Stimulated activated CD8-positive, alpha-beta memory T cell treated with anti-CD3 and anti-CD28 coated beads, Interleukin-4, amount 100 ng/mL, for 4 hours (primary cell): ENCODE measurements around the gene TMEM117.
"Not testable (repeated sequence)": the region's sequence is repeated elsewhere in the genome, so short reads cannot be mapped to it uniquely, and the experiment has no call there.

Experiments
- DNase-seq, 2 donors: peaks; one replicate each; pipeline ENCODE4 v3.0.0-alpha.2; 2020; ENCODE audit warnings: low read depth in 2 of 2, low spot score in 1 of 2

TMEM117 gene

GRCh38 chr12:44019118-44019517, 183.2 kb downstream of the TMEM117 start:
- DNase-seq = no peak

- DNase-seq = no peak
Measured at GRCh38 chr12:44020555-44020954, 184.7 kb downstream of the TMEM117 start.

- DNase-seq = no peak
Measured at GRCh38 chr12:44021471-44021971, 185.6 kb downstream of the TMEM117 start.

GRCh38 chr12:44025499-44025898, 189.6 kb downstream of the TMEM117 start:
- DNase-seq = no peak

GRCh38 chr12:44026046-44026445, 190.2 kb downstream of the TMEM117 start:
- DNase-seq = no peak

- DNase-seq = not testable (repeated sequence)
Measured at GRCh38 chr12:44026926-44027325, 191.0 kb downstream of the TMEM117 start.

- DNase-seq = no peak
Measured at GRCh38 chr12:44029194-44029593, 193.3 kb downstream of the TMEM117 start.

- no peak for DNase-seq
Measured at GRCh38 chr12:44031472-44032185, 195.7 kb downstream of the TMEM117 start.

- no peak for DNase-seq
Measured at GRCh38 chr12:44034906-44035305, 199.0 kb downstream of the TMEM117 start.

GRCh38 chr12:44036875-44037443, 201.1 kb downstream of the TMEM117 start:
- DNase-seq = no peak

- no peak for DNase-seq
Measured at GRCh38 chr12:44038411-44038810, 202.5 kb downstream of the TMEM117 start.

- DNase-seq = not testable (repeated sequence)
Measured at GRCh38 chr12:44044491-44044890, 208.6 kb downstream of the TMEM117 start.

GRCh38 chr12:44046732-44047417, 211.0 kb downstream of the TMEM117 start:
- DNase-seq = no peak

GRCh38 chr12:44052554-44052953, 216.7 kb downstream of the TMEM117 start:
- DNase-seq = no peak

- no peak for DNase-seq
Measured at GRCh38 chr12:44053549-44054127, 217.8 kb downstream of the TMEM117 start.

- no peak for DNase-seq
Measured at GRCh38 chr12:44054281-44054680, 218.4 kb downstream of the TMEM117 start.

- no peak for DNase-seq
Measured at GRCh38 chr12:44058366-44058765, 222.5 kb downstream of the TMEM117 start.

GRCh38 chr12:44059476-44059875, 223.6 kb downstream of the TMEM117 start:
- DNase-seq = no peak

GRCh38 chr12:44063671-44064070, 227.8 kb downstream of the TMEM117 start:
- DNase-seq = no peak

GRCh38 chr12:44076871-44077270, 241.0 kb downstream of the TMEM117 start:
- no peak for DNase-seq

GRCh38 chr12:44077294-44077693, 241.4 kb downstream of the TMEM117 start:
- no peak for DNase-seq

GRCh38 chr12:44078273-44078672, 242.4 kb downstream of the TMEM117 start:
- DNase-seq = no peak
